Heart right ventricle (tissue), 16 donors: ENCODE measurements around the gene PDE6G. TPM values are rescaled to one million over a fixed set of nuclear protein-coding genes. Genes with fewer than 3 reads are reported as not detected.

Experiments used
- ATAC-seq, 8 donors: fragments of 200-7000 bp; cut with Tn5 transposase; one replicate each; pipeline ENCODE4 v1.9.1; 2020; ENCODE audit warnings: mild to moderate bottlenecking in 8 of 8, moderate library complexity in 8 of 8, moderate number of reproducible peaks in 1 of 8
- DNase-seq, 2 donors: peaks; one replicate each; pipeline ENCODE4 v3.0.0-alpha.2; 2020
- H3K27ac ChIP-seq, 10 donors: fragments of 200-600 bp; sonication (generic) in 2 of 10; one replicate each; pipeline versions ENCODE4 v1.5.0 to v1.8.0; 2020 to 2022; ENCODE audit warnings: mild to moderate bottlenecking in 3 of 10
- H3K27me3 ChIP-seq, 7 donors: fragments of 200-600 bp; one replicate each; pipeline ENCODE4 v1.8.0; 2021 to 2022; ENCODE audit warnings: mild to moderate bottlenecking in 2 of 7
- H3K36me3 ChIP-seq, 9 donors: fragments of 200-600 bp; sonication (generic) in 1 of 9; one replicate each; pipeline versions ENCODE4 v1.5.0 to v1.8.0; 2020 to 2022; ENCODE audit warnings: mild to moderate bottlenecking in 2 of 9
- H3K4me1 ChIP-seq, 9 donors: fragments of 200-600 bp; sonication (generic) in 1 of 9; one replicate each; pipeline versions ENCODE4 v1.5.0 to v1.8.0; 2020 to 2022; ENCODE audit warnings: mild to moderate bottlenecking in 4 of 9
- H3K4me3 ChIP-seq, 10 donors: fragments of 200-600 bp; sonication (generic) in 2 of 10; one replicate each; pipeline versions ENCODE4 v1.5.0 to v1.8.0; 2020 to 2022; ENCODE audit warnings: mild to moderate bottlenecking in 7 of 10, moderate library complexity in 2 of 10
- H3K9me3 ChIP-seq, 11 donors: fragments of 200-600 bp in 10 of 11; sonication (generic) in 2 of 11; one replicate each; pipeline versions ENCODE4 v1.5.0 to v1.8.0; 2013 to 2022; ENCODE audit warnings: mild to moderate bottlenecking in 2 of 11, control low read depth in 1 of 11, moderate library complexity in 1 of 11
- CTCF ChIP-seq, 9 donors: fragments of 200-600 bp; sonication (generic) in 2 of 9; IDR thresholded peaks; one replicate each; pipeline versions ENCODE4 v1.5.0 to v1.8.0; 2021 to 2022; ENCODE audit warnings: antibody characterized with exemption in 9 of 9, mild to moderate bottlenecking in 5 of 9, moderate library complexity in 1 of 9
- WGBS, 2 donors: extraction: QIAGEN DNeasy Blood & Tissue Kit; methylation state at CpG; one replicate each; pipeline ENCODE4 v1.1.7; 2013; ENCODE audit warnings: inconsistent platforms in 1 of 2; 5-methylcytosine and 5-hydroxymethylcytosine counted together
- intact Hi-C, 10 donors: fragments of 100-400 bp; cut with DNase I; formaldehyde crosslinking; loops; one replicate each; pipeline versions ENCODE4 v1.11.1 to v1.14.2; 2022
- polyA plus RNA-seq, 2 donors: library from polyadenylated mRNA; stranded (reverse); fragments of 200-250 nt; gene quantifications; one replicate each; pipeline ENCODE4 v1.2.3, GENCODE V29; 2013
- total RNA-seq, 10 donors: library from RNA; stranded (reverse); fragmentation: NEBNext Ultra II Directional in 3 of 10; extraction: Animal tissue kit (Norgen Biotek cat#: 25700) in 3 of 10; gene quantifications; one replicate each; pipeline versions ENCODE4 v1.2.1 to v1.2.4, GENCODE V29; 2021 to 2023
- donor health status: Arrhythmogenic right ventricular cardiomyopathy.
- donor health status: ischemic (EF 13 %, LVEDD 7.1; RV severe dilation, severe dysfunction).
- donor health status: healthy with polysubstance abuse.
- donor health status: DM: no; HTN: yes; CAD: no.
- donor health status: DM: no; HTN: no; CAD: no.
- donor health status: ischemic (EF 25% LVEDD 6.9; RV normal size, moderate dysfunction).
- donor health status: ischemic (EF 25% LVEDD 5.7; RV mildly dilated, moderate dysfunction).
- donor health status: healthy.
- donor health status: DM: yes; HTN: yes; CAD: no.
- donor health status: Ischemic cardiomyopathy.
- donor health status: ischemic (EF 35%, LVEDD 5.7; RV mildly dilated, moderate dysfunction).
- donor health status: nonischemic (EF 11% LVEDD 7.7; RV severe dilation, severe dysfunction).
- donor health status: DM: yes; HTN: yes; CAD: no.
- donor health status: PGD.
- donor health status: ischemic (EF 29% LVEDD 5.4; RV normal size, mild dysfunction).
- donor health status: nonischemic (EF 23%, LVEDD 6.1; RV moderate dilation, normal function).

Gene PDE6G
- total and polyA plus RNA-seq, 12 donors: 0.38 to 1.3 (median 1.3) TPM; not detected in 9

GRCh38 chr17:81690549-81690948 is 34.2 kb upstream of the PDE6G start:
- intact Hi-C loops: no loop called here
- WGBS, 2 donors: 86% methylated on average over 17 of the region's 17 CpGs
- no peak for DNase-seq

GRCh38 chr17:81690066-81690465 is 33.7 kb upstream of the PDE6G start:
- intact Hi-C loops: no loop called here

More at GRCh38 chr17:81690549-81690948, 34.2 kb upstream of the PDE6G start:
- no peak for TF ChIP-seq CTCF (IDR thresholded peaks at IDR 0.05)
- Histone ChIP-seq H3K4me1 (peaks cover under 1 to 9% (median 5%) of the 10 kb centered on the region in 9 donors), H3K4me3 (no peak overlapping the region), H3K27me3 (no peaks in the 10 kb centered on the region), H3K27ac (no peak overlapping the region), H3K36me3 (peaks cover 5 to 100% (median 86%) of the 10 kb centered on the region in 9 donors), H3K9me3 (no peaks in the 10 kb centered on the region)
- no peak for ATAC-seq

GRCh38 chr17:81688616-81689015 is 32.3 kb upstream of the PDE6G start:
- peaks cover 12 to 22% (median 18%) of the 10 kb centered on the region in 9 donors for H3K4me1 ChIP-seq
- no peak for TF ChIP-seq CTCF (IDR thresholded peaks at IDR 0.05)
- DNase-seq (no peak), ATAC-seq (no peak)
- 89% methylated on average over 14 of the region's 14 CpGs for WGBS, 2 donors
- no peaks in the 10 kb centered on the region for H3K27me3 ChIP-seq
- peaks cover 5 to 84% (median 68%) of the 10 kb centered on the region in 9 donors for H3K36me3 ChIP-seq
- H3K9me3 ChIP-seq: no peaks in the 10 kb centered on the region
- H3K27ac ChIP-seq: no peak overlapping the region
- no peak overlapping the region for H3K4me3 ChIP-seq
- intact Hi-C loops: no loop called here

More at GRCh38 chr17:81690066-81690465, 33.7 kb upstream of the PDE6G start:
- no peak for DNase-seq
- Histone ChIP-seq H3K4me1 (peaks cover 6 to 14% (median 9%) of the 10 kb centered on the region in 9 donors), H3K36me3 (peaks cover 5 to 99% (median 81%) of the 10 kb centered on the region in 9 donors), H3K27ac (no peak overlapping the region), H3K9me3 (no peaks in the 10 kb centered on the region), H3K27me3 (no peaks in the 10 kb centered on the region), H3K4me3 (no peak overlapping the region)
- ATAC-seq: no peak
- 88 to 90% methylated on average over 18 of the region's 18 CpGs for WGBS, 2 donors
- TF ChIP-seq CTCF (IDR thresholded peaks at IDR 0.05): no peak

- no peak overlapping the region for H3K4me3 ChIP-seq
- peaks cover 12 to 25% (median 19%) of the 10 kb centered on the region in 9 donors for H3K4me1 ChIP-seq
- TF ChIP-seq CTCF (IDR thresholded peaks at IDR 0.05): no peak
- WGBS, 2 donors: 92 to 93% methylated on average over 41 of the region's 41 CpGs
- H3K27ac ChIP-seq: no peak overlapping the region
- intact Hi-C loops: no loop called here
- H3K9me3 ChIP-seq: no peaks in the 10 kb centered on the region
- no peak for DNase-seq
- H3K36me3 ChIP-seq: peaks cover 2 to 77% (median 61%) of the 10 kb centered on the region in 9 donors
- ATAC-seq: no peak
- no peaks in the 10 kb centered on the region for H3K27me3 ChIP-seq
These were observed 31.6 kb upstream of the PDE6G start for GRCh38 chr17:81687770-81688541.
